ENCODE results near the gene NRXN3. TPM values are rescaled to one million over a fixed set of nuclear protein-coding genes. Genes with fewer than 3 reads are reported as not detected.

NRXN3 gene
- polyA plus RNA-seq, 1 donor from 2014 or later = not detected

GRCh38 chr14:78310272-78310671 is 140.1 kb downstream of the NRXN3 start:
- H3K27ac Mint-ChIP-seq = no peak overlapping the region
- no peaks in the 10 kb centered on the region for H3K27me3 Mint-ChIP-seq
- H3K4me3 Mint-ChIP-seq = no peak overlapping the region
- H3K4me1 Mint-ChIP-seq = no peaks in the 10 kb centered on the region
- H3K9me3 Mint-ChIP-seq = peaks cover 0 to 1% (median 0%) of the 10 kb centered on the region in 3 donors
- H3K36me3 Mint-ChIP-seq = no peaks in the 10 kb centered on the region

DNA sequence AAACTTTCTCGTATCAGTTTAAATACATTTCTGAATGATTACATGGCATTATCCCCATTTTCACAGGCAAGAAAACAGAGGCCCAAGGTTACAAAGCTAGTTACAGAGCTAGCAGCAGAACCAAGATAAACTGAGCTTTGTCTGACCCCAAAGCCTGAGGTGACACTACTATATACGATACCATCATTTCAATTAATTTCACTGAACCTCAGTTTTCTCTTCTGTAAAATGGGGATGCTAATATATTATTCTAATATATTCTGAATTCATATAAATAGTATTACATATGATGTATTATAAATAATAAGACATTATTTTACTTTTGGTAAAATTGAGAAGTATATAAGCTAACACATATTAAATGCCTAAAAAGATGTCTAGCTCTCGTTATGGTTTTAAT is 143.3 kb downstream of the NRXN3 start:
- Mint-ChIP-seq H3K36me3 (no peaks in the 10 kb centered on the region), H3K4me1 (no peaks in the 10 kb centered on the region), H3K27ac (no peak overlapping the region), H3K27me3 (no peaks in the 10 kb centered on the region), H3K9me3 (peaks cover 0 to 4% (median 1%) of the 10 kb centered on the region in 3 donors), H3K4me3 (no peak overlapping the region)

DNA sequence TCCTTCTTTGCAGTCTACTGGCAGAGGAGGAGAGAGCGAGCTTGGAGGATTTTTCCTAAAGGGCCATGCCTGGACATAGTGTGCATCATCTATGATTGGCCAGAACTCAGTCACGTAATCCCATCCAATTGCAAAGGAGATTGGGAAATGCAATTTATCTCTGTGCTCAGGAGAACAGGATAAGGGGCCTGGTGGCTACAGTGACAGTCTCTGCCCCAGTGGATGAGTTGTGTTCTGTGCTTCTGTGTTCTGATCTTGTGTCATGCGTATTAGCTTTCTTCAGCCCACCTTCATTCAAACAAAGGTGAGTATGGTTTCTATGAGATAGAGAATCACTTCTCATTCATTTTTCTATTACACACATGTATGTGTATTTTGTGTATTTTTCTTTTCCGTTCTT is 144.3 kb downstream of the NRXN3 start:
- Mint-ChIP-seq H3K4me3 (no peak overlapping the region), H3K36me3 (no peaks in the 10 kb centered on the region), H3K27ac (no peak overlapping the region), H3K4me1 (no peaks in the 10 kb centered on the region), H3K27me3 (no peaks in the 10 kb centered on the region), H3K9me3 (peaks cover 0 to 4% (median 1%) of the 10 kb centered on the region in 3 donors)

DNA sequence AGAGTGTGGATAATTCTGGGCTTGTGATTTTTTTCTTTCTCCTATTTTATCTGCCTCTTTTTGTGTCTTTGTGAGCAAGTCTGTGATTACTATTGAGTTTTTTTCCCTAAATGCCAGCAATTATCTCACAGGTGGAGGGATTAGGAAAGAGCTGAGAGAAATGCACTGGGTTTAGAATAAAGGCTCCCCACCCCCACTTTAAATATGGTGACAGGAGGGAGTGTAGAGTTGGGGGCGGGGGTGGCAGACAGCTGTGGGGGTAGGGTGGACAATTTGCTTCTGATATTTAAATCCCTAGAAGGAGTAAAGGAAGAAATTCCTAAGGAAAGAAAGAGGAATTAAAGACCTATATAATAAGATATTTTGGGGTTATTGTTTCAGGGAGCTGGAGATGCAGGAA is 145.9 kb downstream of the NRXN3 start:
- Mint-ChIP-seq H3K36me3 (no peaks in the 10 kb centered on the region), H3K9me3 (peaks cover 0 to 4% (median 1%) of the 10 kb centered on the region in 3 donors), H3K4me3 (no peak overlapping the region), H3K27ac (no peak overlapping the region), H3K27me3 (peaks cover under 1% of the 10 kb centered on the region), H3K4me1 (no peaks in the 10 kb centered on the region)

GRCh38 chr14:78316786-78317185 is 146.6 kb downstream of the NRXN3 start:
- Mint-ChIP-seq H3K27me3 (peaks cover 6% of the 10 kb centered on the region), H3K4me1 (no peaks in the 10 kb centered on the region), H3K36me3 (no peaks in the 10 kb centered on the region), H3K9me3 (peaks cover 0 to 4% (median 1%) of the 10 kb centered on the region in 3 donors), H3K4me3 (no peak overlapping the region), H3K27ac (no peak overlapping the region)

- H3K27me3 Mint-ChIP-seq = peaks cover 6% of the 10 kb centered on the region
- no peak overlapping the region for H3K27ac Mint-ChIP-seq
- peaks cover 0 to 4% (median 0%) of the 10 kb centered on the region in 3 donors for H3K9me3 Mint-ChIP-seq
- H3K4me3 Mint-ChIP-seq = no peak overlapping the region
- no peaks in the 10 kb centered on the region for H3K4me1 Mint-ChIP-seq
- H3K36me3 Mint-ChIP-seq = no peaks in the 10 kb centered on the region
These were observed 149.2 kb downstream of the NRXN3 start for GRCh38 chr14:78319406-78319805.

GRCh38 chr14:78319887-78320635 is 149.9 kb downstream of the NRXN3 start:
- Mint-ChIP-seq H3K9me3 (peaks cover 0 to 4% (median 3%) of the 10 kb centered on the region in 3 donors), H3K27ac (no peak overlapping the region), H3K27me3 (peaks cover 7% of the 10 kb centered on the region), H3K4me3 (no peak overlapping the region), H3K4me1 (no peaks in the 10 kb centered on the region), H3K36me3 (peaks cover 1% of the 10 kb centered on the region)

GRCh38 chr14:78324353-78324752 is 154.2 kb downstream of the NRXN3 start:
- peaks cover 0 to 1% (median 0%) of the 10 kb centered on the region in 3 donors for H3K4me1 Mint-ChIP-seq
- H3K27ac Mint-ChIP-seq = no peak overlapping the region
- peaks cover 1% of the 10 kb centered on the region for H3K36me3 Mint-ChIP-seq
- H3K9me3 Mint-ChIP-seq = peaks cover 0 to 3% (median 0%) of the 10 kb centered on the region in 3 donors
- peaks cover 9% of the 10 kb centered on the region for H3K27me3 Mint-ChIP-seq
- no peak overlapping the region for H3K4me3 Mint-ChIP-seq

DNA sequence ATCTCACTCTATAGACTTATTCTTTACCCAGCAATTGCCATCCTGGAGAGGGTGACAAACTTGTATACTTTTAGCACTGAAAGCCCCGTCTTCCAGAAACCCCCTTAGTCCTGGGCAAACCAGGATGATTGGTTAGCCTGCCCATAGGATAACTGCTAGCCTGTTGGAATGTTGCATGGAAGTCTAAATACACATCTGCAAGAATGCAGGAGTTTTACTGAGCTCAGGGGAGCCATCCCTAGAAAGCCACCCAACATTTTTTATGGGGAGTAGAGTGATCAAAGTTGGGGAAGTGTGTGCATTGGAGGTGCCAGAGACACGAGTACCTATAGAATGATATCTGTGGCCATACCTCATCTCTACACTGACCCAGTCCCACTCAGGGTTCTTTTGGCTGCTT is 155.7 kb downstream of the NRXN3 start:
- Mint-ChIP-seq H3K27ac (no peak overlapping the region), H3K36me3 (peaks cover 1% of the 10 kb centered on the region), H3K9me3 (peaks cover 0 to 3% (median 0%) of the 10 kb centered on the region in 3 donors), H3K4me1 (peaks cover 0 to 1% (median 0%) of the 10 kb centered on the region in 3 donors), H3K27me3 (peaks cover 9% of the 10 kb centered on the region), H3K4me3 (no peak overlapping the region)

DNA sequence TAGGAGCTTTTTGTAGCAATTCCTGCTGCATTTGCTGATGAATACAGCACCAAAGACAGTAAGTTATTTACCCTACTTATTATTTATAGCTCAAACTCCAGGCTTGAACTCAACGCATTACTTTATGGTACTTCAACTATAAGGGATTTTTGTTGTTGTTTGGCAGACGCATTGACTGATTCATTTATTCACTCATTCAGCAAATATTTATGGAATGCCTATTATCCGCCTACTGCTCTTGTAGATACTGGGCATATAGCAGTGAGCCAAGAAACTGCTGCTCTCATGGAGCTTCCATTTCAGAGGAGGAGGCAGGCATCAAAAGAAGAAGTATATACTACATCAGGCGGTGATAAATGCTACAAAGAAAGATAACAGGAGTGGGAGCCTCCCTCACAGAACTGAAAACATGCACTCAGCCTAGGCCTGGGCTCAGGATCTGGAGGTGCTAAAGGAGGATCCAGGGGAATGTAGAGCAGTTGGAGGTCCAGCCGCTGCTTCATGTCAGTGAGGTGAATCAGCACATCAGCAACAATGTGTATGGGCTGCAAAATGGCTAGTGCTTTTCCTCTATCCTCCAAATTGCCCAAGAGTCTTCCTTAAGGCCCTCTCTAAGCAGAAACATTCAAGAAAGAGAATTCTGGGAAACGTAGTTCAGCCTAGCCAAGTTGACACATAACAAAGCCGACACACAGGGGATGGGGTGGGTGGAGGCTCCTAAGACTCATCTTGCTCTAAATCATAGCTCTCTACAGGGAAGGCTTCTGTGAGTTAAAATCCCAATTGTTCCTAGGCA is 157.5 kb downstream of the NRXN3 start:
- Mint-ChIP-seq H3K4me3 (no peak overlapping the region), H3K27me3 (peaks cover 3% of the 10 kb centered on the region), H3K4me1 (peaks cover 0 to 1% (median 0%) of the 10 kb centered on the region in 3 donors), H3K9me3 (peaks cover 0 to 3% (median 0%) of the 10 kb centered on the region in 3 donors), H3K36me3 (peaks cover 1% of the 10 kb centered on the region), H3K27ac (no peak overlapping the region)

DNA sequence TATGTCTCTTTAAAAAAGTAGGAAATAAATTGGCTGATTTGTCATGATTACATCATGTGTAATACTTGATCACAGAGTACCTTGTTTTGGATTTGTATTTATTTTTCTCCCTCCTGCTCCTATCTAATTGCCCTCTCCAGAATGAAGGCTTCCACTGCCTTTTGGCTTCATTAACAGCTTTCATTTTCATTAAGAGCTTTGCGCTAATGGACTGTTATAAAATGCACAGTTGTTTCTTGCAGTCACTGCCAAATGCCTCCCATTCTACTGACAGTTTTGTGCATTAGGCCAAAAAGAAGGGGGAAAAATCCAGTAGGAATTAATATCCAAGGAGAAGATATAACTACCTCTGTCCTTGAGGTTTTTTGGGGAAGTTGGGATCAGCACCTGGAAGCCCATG is 159.2 kb downstream of the NRXN3 start:
- H3K4me3 Mint-ChIP-seq = no peak overlapping the region
- H3K4me1 Mint-ChIP-seq = peaks cover 0 to 1% (median 0%) of the 10 kb centered on the region in 3 donors
- no peak overlapping the region for H3K27ac Mint-ChIP-seq
- peaks cover 0 to 6% (median 2%) of the 10 kb centered on the region in 3 donors for H3K9me3 Mint-ChIP-seq
- peaks cover 1% of the 10 kb centered on the region for H3K36me3 Mint-ChIP-seq
- peaks cover 5% of the 10 kb centered on the region for H3K27me3 Mint-ChIP-seq

DNA sequence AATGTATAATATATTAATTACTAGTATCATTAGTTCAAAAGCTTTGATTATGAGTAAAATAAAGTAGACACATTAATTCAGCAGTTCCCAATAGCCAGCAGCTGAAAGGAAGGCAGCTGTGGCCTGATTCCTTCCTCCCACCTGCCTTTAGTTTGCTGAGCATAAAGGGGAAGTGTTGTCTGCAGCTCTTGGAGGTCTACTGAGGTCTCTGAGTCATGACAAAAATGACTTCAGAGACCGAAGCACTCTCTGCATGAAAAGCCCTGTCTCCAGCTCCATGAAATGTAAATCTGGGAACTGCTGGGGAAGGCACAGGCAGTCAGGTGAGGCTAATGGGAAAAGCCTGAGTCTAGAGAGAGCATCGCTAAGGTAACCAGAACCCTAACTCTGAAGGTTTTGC is 165.4 kb downstream of the NRXN3 start:
- Mint-ChIP-seq H3K27me3 (peaks cover 2% of the 10 kb centered on the region), H3K27ac (no peak overlapping the region), H3K4me3 (no peak overlapping the region), H3K4me1 (no peaks in the 10 kb centered on the region), H3K9me3 (peaks cover 0 to 3% (median 2%) of the 10 kb centered on the region in 3 donors), H3K36me3 (no peaks in the 10 kb centered on the region)

DNA sequence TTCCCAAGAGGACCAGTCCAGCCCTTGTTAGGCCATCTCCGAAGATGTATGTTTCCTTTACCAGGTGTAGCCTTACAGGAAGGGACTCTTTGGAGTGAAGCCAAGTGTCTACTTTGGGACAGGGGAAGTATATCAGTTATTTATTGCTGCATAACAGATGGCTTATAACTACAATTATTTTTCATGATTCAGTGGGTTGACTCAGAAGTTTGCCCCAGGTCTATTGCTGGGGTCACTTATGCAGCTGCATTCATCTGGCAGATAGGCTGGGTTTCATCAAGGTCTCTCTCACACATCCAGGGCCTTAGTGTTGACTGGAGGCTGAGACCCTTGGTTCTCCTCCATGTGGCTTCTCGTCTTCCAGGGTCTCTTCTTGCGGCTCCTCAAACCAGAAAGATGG is 170.1 kb downstream of the NRXN3 start:
- peaks cover 3% of the 10 kb centered on the region for H3K27me3 Mint-ChIP-seq
- no peaks in the 10 kb centered on the region for H3K9me3 Mint-ChIP-seq
- H3K27ac Mint-ChIP-seq = no peak overlapping the region
- H3K4me1 Mint-ChIP-seq = no peaks in the 10 kb centered on the region
- H3K36me3 Mint-ChIP-seq = no peaks in the 10 kb centered on the region
- H3K4me3 Mint-ChIP-seq = no peak overlapping the region

DNA sequence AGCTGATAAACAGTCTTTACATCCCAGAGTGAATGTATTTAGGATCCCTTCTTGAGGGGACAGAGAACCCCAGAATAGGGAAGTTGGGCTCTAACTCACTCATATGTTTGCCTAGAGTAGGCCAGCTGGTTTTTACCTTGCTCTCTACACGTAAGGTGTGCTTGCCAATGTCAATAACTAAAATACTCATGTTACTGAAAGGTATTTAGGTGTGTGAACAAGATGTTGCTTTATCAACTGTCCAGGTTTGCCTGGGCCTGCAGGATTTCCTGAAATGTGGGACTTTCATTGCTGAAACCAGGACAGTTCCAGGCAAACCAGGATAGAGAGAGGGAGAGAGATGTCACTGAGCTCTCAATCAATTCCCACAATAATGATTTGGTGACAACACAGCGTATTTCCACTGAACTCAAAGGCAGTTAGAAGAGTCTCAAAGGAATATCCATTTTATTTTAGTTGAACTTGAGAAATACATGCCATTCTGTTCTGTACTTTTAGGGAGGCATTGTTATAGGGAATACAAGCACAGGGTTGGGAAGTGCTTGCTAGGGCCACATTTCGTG is 171.7 kb downstream of the NRXN3 start:
- Mint-ChIP-seq H3K27me3 (peaks cover 3% of the 10 kb centered on the region), H3K9me3 (no peaks in the 10 kb centered on the region), H3K36me3 (no peaks in the 10 kb centered on the region), H3K27ac (no peak overlapping the region), H3K4me3 (no peak overlapping the region), H3K4me1 (no peaks in the 10 kb centered on the region)

- H3K9me3 Mint-ChIP-seq = peaks cover 0 to 2% (median 0%) of the 10 kb centered on the region in 3 donors
- no peaks in the 10 kb centered on the region for H3K4me1 Mint-ChIP-seq
- no peak overlapping the region for H3K4me3 Mint-ChIP-seq
- no peak overlapping the region for H3K27ac Mint-ChIP-seq
- H3K27me3 Mint-ChIP-seq = peaks cover 5% of the 10 kb centered on the region
- H3K36me3 Mint-ChIP-seq = no peaks in the 10 kb centered on the region
These were observed 172.7 kb downstream of the NRXN3 start for GRCh38 chr14:78342879-78343278.
